PC-9 (cell line): ENCODE results near the gene STX16. TPM values are rescaled to one million over a fixed set of nuclear protein-coding genes. Genes with fewer than 3 reads are reported as not detected.

Experiments
- BruUV-seq: library from RNA; stranded (reverse); fragments of 400-500 nt; replicated peaks from 2 replicates; lab custom pipeline; 2021; lab: Mats Ljungman, UMichigan
- CTCF ChIA-PET: fragments of 300-600 bp; sonication (Branson Sonifier 250); formaldehyde crosslinking; loops from one replicate; lab custom pipeline; 2022; ENCODE audit warnings: antibody characterized with exemption; lab: Charles Lee
- POLR2A ChIA-PET: fragments of 300-600 bp; sonication (Branson Sonifier 250); formaldehyde crosslinking; loops from one replicate; lab custom pipeline; 2022; ENCODE audit warnings: antibody characterized with exemption; ENCODE audit not compliant: unreplicated experiment; lab: Charles Lee
- DNase-seq, 2 experiments: peaks; one replicate each; pipeline versions ENCODE4 v3.0.0 to v3.0.0-alpha.2; 2015 to 2022; ENCODE audit warnings: mixed read lengths in 1 of 2
- H2AFZ ChIP-seq: fragments of 200-600 bp; sonication (generic); 2 replicates; pipeline ENCODE4 v1.8.1; 2017; ENCODE audit warnings: antibody characterized with exemption
- H3F3A ChIP-seq: fragments of 200-600 bp; sonication (generic); 2 replicates; pipeline ENCODE4 v1.8.1; 2017; ENCODE audit warnings: antibody characterized with exemption, mild to moderate bottlenecking, low read depth; ENCODE audit not compliant: insufficient read depth
- H3K27ac ChIP-seq: fragments of 200-600 bp; sonication (generic); 2 replicates; pipeline ENCODE4 v1.6.1; 2016; ENCODE audit warnings: mixed run types
- H3K27me3 ChIP-seq: fragments of 200-600 bp; sonication (generic); 2 replicates; pipeline ENCODE4 v1.6.1; 2016; ENCODE audit warnings: low read depth, mixed run types; ENCODE audit not compliant: insufficient read depth
- H3K36me3 ChIP-seq: fragments of 200-600 bp; sonication (generic); 2 replicates; pipeline ENCODE4 v1.6.1; 2016; ENCODE audit warnings: low read depth, mixed run types
- H3K4me1 ChIP-seq: fragments of 200-600 bp; sonication (generic); replicated peaks from 2 replicates; pipeline ENCODE4 v1.6.1; 2016; ENCODE audit warnings: mixed run types; ENCODE audit not compliant: insufficient read depth
- H3K4me2 ChIP-seq: fragments of 200-600 bp; sonication (generic); 2 replicates; pipeline ENCODE4 v1.6.1; 2017; ENCODE audit warnings: mixed run types
- H3K4me3 ChIP-seq: fragments of 200-600 bp; sonication (generic); 2 replicates; pipeline ENCODE4 v1.6.1; 2016; ENCODE audit warnings: mixed run types
- H3K79me2 ChIP-seq: fragments of 200-600 bp; sonication (generic); 2 replicates; pipeline ENCODE4 v1.6.1; 2017; ENCODE audit warnings: low read depth, mixed run types
- H3K9me2 ChIP-seq: fragments of 200-600 bp; sonication (generic); 2 replicates; pipeline ENCODE4 v1.8.1; 2017; ENCODE audit warnings: mild to moderate bottlenecking; ENCODE audit not compliant: insufficient read depth
- H3K9me3 ChIP-seq: fragments of 200-600 bp; sonication (generic); 2 replicates; pipeline ENCODE4 v1.8.1; 2016; ENCODE audit warnings: low read depth; ENCODE audit not compliant: insufficient read depth
- H4K20me1 ChIP-seq: fragments of 200-600 bp; sonication (generic); 2 replicates; pipeline ENCODE4 v1.8.1; 2017; ENCODE audit not compliant: insufficient read depth
- CTCF ChIP-seq: fragments of 200-600 bp; sonication (generic); conservative IDR thresholded peaks from 2 replicates; pipeline ENCODE4 v1.6.1; 2017; ENCODE audit warnings: mixed run types, antibody characterized with exemption, mild to moderate bottlenecking, moderate library complexity
- EZH2 ChIP-seq: fragments of 200-600 bp; sonication (generic); IDR thresholded peaks from 2 replicates; pipeline ENCODE4 v1.8.0; 2017; ENCODE audit warnings: antibody characterized with exemption, low read depth
- intact Hi-C: fragments of 100-400 bp; cut with micrococcal nuclease; formaldehyde crosslinking; loops from one replicate; pipeline ENCODE4 v1.10.0; 2022; ENCODE audit not compliant: unreplicated experiment
- total RNA-seq: library from RNA; stranded (reverse); gene quantifications from 2 replicates; pipeline ENCODE4 v1.2.3, GENCODE V29; 2021

The STX16 gene
- total RNA-seq, 1 experiment from 2014 or later: 76.3 TPM

- H3K9me3 ChIP-seq: no peaks in the 10 kb centered on the region
- intact Hi-C loops: no loop called here
- H3K27me3 ChIP-seq: no peaks in the 10 kb centered on the region
- H3K4me3 ChIP-seq: no peak overlapping the region
- BruUV-seq: no TSS peak
- TF ChIP-seq EZH2: no peak
- TF ChIP-seq CTCF: no peak
- H3K36me3 ChIP-seq: no peaks in the 10 kb centered on the region
- H3K79me2 ChIP-seq: no peaks in the 10 kb centered on the region
- ChIA-PET POLR2A (no interaction called here), CTCF (no interaction called here)
- no peaks in the 10 kb centered on the region for H4K20me1 ChIP-seq
- H3K4me2 ChIP-seq: no peak overlapping the region
- no peak overlapping the region for H3K27ac ChIP-seq
- no peaks in the 10 kb centered on the region for H3K9me2 ChIP-seq
- no peak overlapping the region for H2AFZ ChIP-seq
- no peaks in the 10 kb centered on the region for H3F3A ChIP-seq
- peaks cover 11% of the 10 kb centered on the region for H3K4me1 ChIP-seq
- no peak for DNase-seq
Observed at GRCh38 chr20:58637466-58638213, 13.4 kb upstream of the STX16 start.

- BruUV-seq: no TSS peak
- H2AFZ ChIP-seq: no peak overlapping the region
Observed at GRCh38 chr20:58638467-58639181, 12.5 kb upstream of the STX16 start.

More at GRCh38 chr20:58638467-58639181, 12.5 kb upstream of the STX16 start:
- POLR2A ChIA-PET: no interaction called here
- Histone ChIP-seq H3K4me3 (no peak overlapping the region), H3K4me1 (peaks cover 11% of the 10 kb centered on the region), H3K4me2 (no peak overlapping the region), H3K27ac (no peak overlapping the region), H3K9me2 (no peaks in the 10 kb centered on the region), H3K79me2 (no peaks in the 10 kb centered on the region), H3F3A (no peaks in the 10 kb centered on the region), H3K36me3 (no peaks in the 10 kb centered on the region), H3K27me3 (no peaks in the 10 kb centered on the region), H4K20me1 (no peaks in the 10 kb centered on the region), H3K9me3 (no peaks in the 10 kb centered on the region)
- CTCF ChIA-PET: no interaction called here
- intact Hi-C loops: no loop called here
- TF ChIP-seq CTCF (no peak), EZH2 (no peak)
- DNase-seq: no peak
